ENCODE measurements around the gene P3R3URF. TPM values are rescaled to one million over a fixed set of nuclear protein-coding genes. Genes with fewer than 3 reads are reported as not detected.
A peak's percentile ranks its signal among the peaks of the same experiment; 100 is the strongest.
"Not testable (repeated sequence)": the region's sequence is repeated elsewhere in the genome, so short reads cannot be mapped to it uniquely, and the experiment has no call there.

P3R3URF gene
- polyA plus RNA-seq (2013), result not detected in 2 replicates

DNA sequence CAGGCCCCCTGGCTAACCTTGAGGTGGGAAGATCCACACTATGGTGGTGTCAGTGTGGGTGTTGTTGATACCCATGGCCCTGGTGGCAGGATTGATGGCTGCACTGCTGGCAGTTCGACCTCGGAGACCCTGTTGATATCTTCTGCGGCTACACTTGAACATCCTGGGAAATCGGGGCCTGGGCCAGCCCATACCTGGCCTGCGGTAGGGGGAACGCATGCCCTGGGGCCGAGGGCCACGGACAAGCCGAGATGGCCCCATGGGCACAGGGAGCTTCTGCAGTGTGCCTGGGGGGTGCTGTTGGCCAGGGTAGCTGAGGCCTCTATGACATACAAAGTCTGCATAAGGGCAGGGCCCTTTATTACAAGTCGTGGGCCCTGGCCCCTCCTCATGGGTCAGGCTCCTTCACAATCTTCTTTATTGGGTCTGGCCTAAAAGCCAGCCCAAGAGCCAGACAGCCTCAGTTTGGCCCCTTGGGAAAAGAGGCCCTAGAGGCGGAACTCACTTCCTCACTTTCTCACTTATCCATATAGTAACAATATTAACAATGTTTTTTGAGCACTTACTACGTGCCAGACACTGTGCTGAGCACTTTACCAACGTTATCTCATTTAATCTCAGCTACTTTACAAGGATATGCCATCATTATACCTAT, at the start of gene P3R3URF:
TSS of gene P3R3URF (minus strand) at position 278 of the 655 bp plus-strand sequence. CDS start at position 261, 17 bp downstream.
- Histone ChIP-seq H3K79me2 (ENCODE audit: control insufficient read depth, insufficient read depth, low read length, poor library complexity) (peaks cover 3% of the 10 kb centered on the region), H3K36me3 (ENCODE audit: control insufficient read depth in 1 of 2, insufficient read depth in 2 of 2, low read length in 2 of 2) (no peaks in the 10 kb centered on the region), H3K27me3 (ENCODE audit: insufficient read depth, low read length) (no peaks in the 10 kb centered on the region), H3K14ac (ENCODE audit: low read length) (no peak within 1 kb of the TSS), H2BK12ac (ENCODE audit: low read length) (no peak within 1 kb of the TSS), H4K8ac (ENCODE audit: low read depth, low read length) (no peak within 1 kb of the TSS), H3K9ac (ENCODE audit: low read length) (no peak within 1 kb of the TSS), H2AK5ac (ENCODE audit: low read length) (no peak within 1 kb of the TSS), H3K9me3 (ENCODE audit: insufficient read depth, low read depth, low read length) (no peaks in the 10 kb centered on the region), H4K12ac (ENCODE audit: low read depth, low read length) (no peak within 1 kb of the TSS), H3K79me1 (ENCODE audit: low read length) (peaks cover 4% of the 10 kb centered on the region), H2AFZ (ENCODE audit: insufficient read depth, low read length, poor library complexity) (no peak within 1 kb of the TSS), H4K91ac (ENCODE audit: low read depth, low read length) (no peak within 1 kb of the TSS), H3K4me1 (ENCODE audit: control insufficient read depth in 1 of 2, insufficient read depth in 2 of 2, low read length in 2 of 2) (peaks cover 20 to 22% of the 10 kb centered on the region in 2 experiments), H3K4me3 (ENCODE audit: low read depth, low read length) (no peak within 1 kb of the TSS), H3K4ac (ENCODE audit: low read depth, low read length) (no peak within 1 kb of the TSS), H3K4me2 (ENCODE audit: low read length) (no peak within 1 kb of the TSS), H3K18ac (ENCODE audit: low read length) (no peak within 1 kb of the TSS), H3K27ac (ENCODE audit: low read depth, low read length) (no peak within 1 kb of the TSS), H3K23ac (ENCODE audit: low read length) (no peak within 1 kb of the TSS), H2BK120ac (ENCODE audit: insufficient read depth, low read length, poor library complexity) (no peak within 1 kb of the TSS), H2BK5ac (ENCODE audit: low read depth, low read length, poor library complexity) (no peak within 1 kb of the TSS)
- WGBS (ENCODE audit: extremely low coverage, insufficient coverage, insufficient read length), result no CpG with 5 or more reads among the region's 13 CpGs
- DNase-seq, result no peak

DNA sequence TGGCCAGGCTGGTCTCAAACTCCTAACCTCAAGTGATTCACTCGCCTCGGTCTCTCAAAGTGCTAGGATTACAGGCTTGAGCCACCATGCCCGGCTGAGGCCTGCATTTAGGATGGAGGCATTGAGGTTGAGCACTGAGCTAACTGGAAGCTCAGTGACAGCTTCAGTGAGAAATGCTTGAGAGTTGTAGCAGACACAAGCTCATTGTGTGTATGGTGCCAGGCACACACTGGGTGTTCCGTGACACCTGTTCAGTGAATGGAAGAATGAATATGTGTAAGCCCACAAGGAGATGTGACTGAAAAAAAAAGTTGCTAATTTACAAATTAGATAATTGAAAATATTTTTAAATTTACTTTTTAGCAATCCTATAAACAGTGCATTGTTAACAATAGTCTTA, 48.7 kb upstream of the P3R3URF start:
- Histone ChIP-seq H2AK5ac (ENCODE audit: low read length) (no peak overlapping the region), H3K4me2 (ENCODE audit: low read length) (no peak overlapping the region), H3K36me3 (ENCODE audit: control insufficient read depth in 1 of 2, insufficient read depth in 2 of 2, low read length in 2 of 2) (no peaks in the 10 kb centered on the region), H4K91ac (ENCODE audit: low read depth, low read length) (no peak overlapping the region), H3K9ac (ENCODE audit: low read length) (no peak overlapping the region), H3K23ac (ENCODE audit: low read length) (no peak overlapping the region), H2BK12ac (ENCODE audit: low read length) (no peak overlapping the region), H3K4ac (ENCODE audit: low read depth, low read length) (no peak overlapping the region), H4K12ac (ENCODE audit: low read depth, low read length) (no peak overlapping the region), H3K79me1 (ENCODE audit: low read length) (no peaks in the 10 kb centered on the region), H2BK120ac (ENCODE audit: insufficient read depth, low read length, poor library complexity) (no peak overlapping the region), H2AFZ (ENCODE audit: insufficient read depth, low read length, poor library complexity) (no peak overlapping the region), H3K18ac (ENCODE audit: low read length) (no peak overlapping the region), H3K27ac (ENCODE audit: low read depth, low read length) (no peak overlapping the region), H4K8ac (ENCODE audit: low read depth, low read length) (no peak overlapping the region), H3K79me2 (ENCODE audit: control insufficient read depth, insufficient read depth, low read length, poor library complexity) (no peaks in the 10 kb centered on the region), H3K9me3 (ENCODE audit: insufficient read depth, low read depth, low read length) (no peaks in the 10 kb centered on the region), H3K4me3 (ENCODE audit: low read depth, low read length) (no peak overlapping the region), H3K4me1 (ENCODE audit: control insufficient read depth in 1 of 2, insufficient read depth in 2 of 2, low read length in 2 of 2) (no peaks in the 10 kb centered on the region), H2BK5ac (ENCODE audit: low read depth, low read length, poor library complexity) (no peak overlapping the region), H3K27me3 (ENCODE audit: insufficient read depth, low read length) (no peaks in the 10 kb centered on the region), H3K14ac (ENCODE audit: low read length) (no peak overlapping the region)
- WGBS (ENCODE audit: extremely low coverage, insufficient coverage, insufficient read length), result no CpG with 5 or more reads among the region's 4 CpGs
- DNase-seq, result no peak

DNA sequence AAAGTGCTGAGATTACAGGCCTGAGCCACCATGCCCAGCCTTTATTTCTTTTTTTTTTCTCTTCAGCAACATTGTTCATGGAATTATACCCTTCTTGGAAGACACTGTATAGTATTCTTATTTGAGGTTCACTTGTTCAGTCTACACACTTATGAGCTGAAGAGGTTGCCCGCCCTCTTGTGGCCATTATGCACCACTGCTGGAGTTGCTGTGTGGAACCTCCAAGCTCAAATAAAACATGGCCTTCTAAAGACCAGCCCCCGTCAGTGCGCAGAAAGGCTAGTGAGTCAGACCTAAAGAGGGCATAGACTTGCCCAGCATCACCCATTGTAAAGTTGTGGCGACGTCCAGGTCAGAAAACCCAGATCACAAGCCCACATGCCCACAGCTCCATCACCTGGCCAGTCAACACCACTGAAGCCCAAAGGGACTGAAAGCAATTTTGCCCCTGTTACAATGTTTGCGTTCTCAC, 47.2 kb upstream of the P3R3URF start:
- Histone ChIP-seq H4K91ac (ENCODE audit: low read depth, low read length) (no peak overlapping the region), H3K4me1 (ENCODE audit: control insufficient read depth in 1 of 2, insufficient read depth in 2 of 2, low read length in 2 of 2) (no peaks in the 10 kb centered on the region), H3K9me3 (ENCODE audit: insufficient read depth, low read depth, low read length) (no peaks in the 10 kb centered on the region), H3K14ac (ENCODE audit: low read length) (no peak overlapping the region), H3K4me2 (ENCODE audit: low read length) (no peak overlapping the region), H4K12ac (ENCODE audit: low read depth, low read length) (no peak overlapping the region), H3K4ac (ENCODE audit: low read depth, low read length) (no peak overlapping the region), H3K79me2 (ENCODE audit: control insufficient read depth, insufficient read depth, low read length, poor library complexity) (no peaks in the 10 kb centered on the region), H4K8ac (ENCODE audit: low read depth, low read length) (no peak overlapping the region), H3K79me1 (ENCODE audit: low read length) (no peaks in the 10 kb centered on the region), H3K18ac (ENCODE audit: low read length) (no peak overlapping the region), H3K27ac (ENCODE audit: low read depth, low read length) (no peak overlapping the region), H2BK120ac (ENCODE audit: insufficient read depth, low read length, poor library complexity) (no peak overlapping the region), H2AK5ac (ENCODE audit: low read length) (no peak overlapping the region), H2AFZ (ENCODE audit: insufficient read depth, low read length, poor library complexity) (no peak overlapping the region), H3K9ac (ENCODE audit: low read length) (no peak overlapping the region), H3K23ac (ENCODE audit: low read length) (no peak overlapping the region), H2BK12ac (ENCODE audit: low read length) (peak overlapping the region; percentile 25), H3K36me3 (ENCODE audit: control insufficient read depth in 1 of 2, insufficient read depth in 2 of 2, low read length in 2 of 2) (no peaks in the 10 kb centered on the region), H3K27me3 (ENCODE audit: insufficient read depth, low read length) (no peaks in the 10 kb centered on the region), H2BK5ac (ENCODE audit: low read depth, low read length, poor library complexity) (no peak overlapping the region), H3K4me3 (ENCODE audit: low read depth, low read length) (no peak overlapping the region)
- WGBS (ENCODE audit: extremely low coverage, insufficient coverage, insufficient read length), result no CpG with 5 or more reads among the region's 6 CpGs
- peak; percentile 73 to 92 for DNase-seq

DNA sequence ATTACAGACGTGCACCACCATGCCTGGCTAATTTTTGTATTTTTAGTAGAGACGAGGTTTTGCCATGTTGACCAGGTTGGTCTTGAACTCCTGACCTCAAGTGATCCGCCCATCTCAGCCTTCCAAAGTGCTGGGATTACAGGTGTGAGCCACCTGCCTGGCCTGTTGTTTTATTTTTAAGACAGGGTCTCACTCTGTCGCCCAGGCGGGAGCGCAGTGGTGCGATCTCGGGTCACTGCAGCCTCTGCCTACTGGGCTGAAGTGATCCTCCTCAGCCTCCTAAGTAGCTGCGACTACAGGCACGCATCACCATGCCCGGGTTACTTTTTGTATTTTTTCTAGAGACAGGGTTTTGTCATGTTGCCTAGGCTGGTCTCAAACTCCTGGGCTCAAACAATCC, 46.8 kb upstream of the P3R3URF start:
- H3K23ac ChIP-seq (ENCODE audit: low read length); H3K79me1 ChIP-seq (ENCODE audit: low read length); H2BK120ac ChIP-seq (ENCODE audit: insufficient read depth, low read length, poor library complexity); H2AK5ac ChIP-seq (ENCODE audit: low read length); H3K79me2 ChIP-seq (ENCODE audit: control insufficient read depth, insufficient read depth, low read length, poor library complexity); H3K9me3 ChIP-seq (ENCODE audit: insufficient read depth, low read depth, low read length); H4K8ac ChIP-seq (ENCODE audit: low read depth, low read length); H2BK5ac ChIP-seq (ENCODE audit: low read depth, low read length, poor library complexity); H3K4me3 ChIP-seq (ENCODE audit: low read depth, low read length); H3K4ac ChIP-seq (ENCODE audit: low read depth, low read length); H3K9ac ChIP-seq (ENCODE audit: low read length); H3K36me3 ChIP-seq (ENCODE audit: control insufficient read depth in 1 of 2, insufficient read depth in 2 of 2, low read length in 2 of 2); H3K27me3 ChIP-seq (ENCODE audit: insufficient read depth, low read length); H3K18ac ChIP-seq (ENCODE audit: low read length); H4K12ac ChIP-seq (ENCODE audit: low read depth, low read length); H3K4me2 ChIP-seq (ENCODE audit: low read length); H2AFZ ChIP-seq (ENCODE audit: insufficient read depth, low read length, poor library complexity); H3K27ac ChIP-seq (ENCODE audit: low read depth, low read length); H2BK12ac ChIP-seq (ENCODE audit: low read length); H3K4me1 ChIP-seq (ENCODE audit: control insufficient read depth in 1 of 2, insufficient read depth in 2 of 2, low read length in 2 of 2); H3K14ac ChIP-seq (ENCODE audit: low read length); H4K91ac ChIP-seq (ENCODE audit: low read depth, low read length); DNase-seq: not testable (repeated sequence)
- no CpG with 5 or more reads among the region's 11 CpGs for WGBS (ENCODE audit: extremely low coverage, insufficient coverage, insufficient read length)
